Anterior cingulate cortex (tissue), 58 donors: Measurements from ENCODE around the gene SWI5.
"Not testable (repeated sequence)": the region's sequence is repeated elsewhere in the genome, so short reads cannot be mapped to it uniquely, and the experiment has no call there.

ENCODE experiments used
- DNase-seq, 58 donors: peaks; one replicate each; lab custom pipeline; 2025; lab: John Stamatoyannopoulos, UW

SWI5 gene

DNA sequence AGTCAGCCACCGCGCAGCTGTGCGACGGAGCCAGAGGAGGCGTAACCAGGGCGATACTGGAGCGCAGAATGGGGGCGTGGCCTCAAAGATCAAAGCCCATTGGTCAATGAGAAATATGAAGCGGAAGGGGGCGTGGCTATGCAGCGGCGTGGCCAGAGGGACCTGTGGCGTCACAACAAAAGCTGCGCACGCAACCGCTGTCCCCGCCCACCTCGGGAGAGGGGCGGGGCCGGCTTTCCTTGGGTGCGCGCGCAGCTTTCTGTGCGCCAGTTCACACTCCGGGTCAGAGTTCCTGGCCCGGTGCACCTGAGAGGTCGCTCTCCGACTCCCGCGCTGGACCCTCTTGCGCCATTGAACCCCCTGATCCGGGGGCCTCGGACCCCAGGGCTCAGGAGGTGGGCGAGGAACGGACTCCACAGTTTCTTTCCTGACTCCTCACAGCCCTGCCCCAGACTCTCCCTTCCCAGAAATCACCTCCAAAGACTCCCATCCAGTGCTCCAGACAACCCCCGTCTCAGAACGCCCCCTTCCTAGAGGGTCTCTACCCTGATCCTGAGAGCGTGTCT is at the start of gene SWI5:
TSS of gene SWI5 (plus strand) at position 269 of the 566 bp plus-strand sequence.
- DNase-seq: peak; percentile 92 to 100 (median 98)

GRCh38 chr9:128226412-128226801 is 49.7 kb upstream of the SWI5 start:
- no peak for DNase-seq

GRCh38 chr9:128230897-128231296 is 45.2 kb upstream of the SWI5 start:
- not testable (repeated sequence) for DNase-seq

- no peak for DNase-seq
These were observed 44.2 kb upstream of the SWI5 start for GRCh38 chr9:128231638-128232527.

DNA sequence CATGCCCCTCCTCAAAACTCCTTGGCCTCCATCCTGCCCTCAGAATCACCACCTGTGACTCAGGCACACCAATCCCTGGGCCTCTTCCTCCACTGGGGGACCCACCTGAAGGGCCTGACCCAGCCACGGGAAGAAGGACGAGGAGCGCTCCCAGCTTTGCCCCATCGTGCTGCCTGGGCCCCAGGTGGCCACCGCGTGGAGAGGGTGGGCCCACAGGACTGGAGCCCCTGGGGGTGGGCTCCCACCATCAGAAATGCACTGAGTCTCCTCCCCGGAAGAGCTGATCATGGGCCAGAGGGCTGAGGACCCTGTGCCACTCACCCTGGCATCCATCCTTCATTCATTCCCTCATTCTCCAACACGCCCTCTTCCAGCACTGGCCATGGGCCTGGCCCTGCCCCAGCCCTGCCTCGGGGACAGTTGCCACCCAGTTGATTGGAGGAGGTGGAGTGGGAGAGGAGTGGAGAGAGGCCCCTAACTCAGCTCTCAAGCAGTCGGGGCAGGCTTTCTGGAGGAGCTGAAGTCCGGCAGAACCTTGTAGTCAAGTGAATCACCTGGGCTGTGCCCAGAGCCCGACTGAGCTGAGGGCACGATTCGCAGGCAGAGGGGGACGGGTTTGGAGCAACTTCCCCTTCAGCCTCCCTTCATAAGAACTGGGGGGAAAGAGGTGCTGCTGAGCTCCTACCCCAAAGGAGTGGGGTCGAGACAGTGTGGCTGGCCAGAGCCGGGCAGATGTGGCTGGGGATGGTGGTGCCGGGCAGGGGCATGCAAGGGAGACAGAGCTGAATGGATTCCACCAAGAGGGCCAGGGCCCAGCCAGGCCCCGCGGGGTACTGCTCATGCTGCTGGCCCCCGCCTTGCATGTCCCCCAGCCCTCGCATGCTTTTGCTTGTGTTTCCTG is 43.3 kb upstream of the SWI5 start:
- DNase-seq: no peak

DNA sequence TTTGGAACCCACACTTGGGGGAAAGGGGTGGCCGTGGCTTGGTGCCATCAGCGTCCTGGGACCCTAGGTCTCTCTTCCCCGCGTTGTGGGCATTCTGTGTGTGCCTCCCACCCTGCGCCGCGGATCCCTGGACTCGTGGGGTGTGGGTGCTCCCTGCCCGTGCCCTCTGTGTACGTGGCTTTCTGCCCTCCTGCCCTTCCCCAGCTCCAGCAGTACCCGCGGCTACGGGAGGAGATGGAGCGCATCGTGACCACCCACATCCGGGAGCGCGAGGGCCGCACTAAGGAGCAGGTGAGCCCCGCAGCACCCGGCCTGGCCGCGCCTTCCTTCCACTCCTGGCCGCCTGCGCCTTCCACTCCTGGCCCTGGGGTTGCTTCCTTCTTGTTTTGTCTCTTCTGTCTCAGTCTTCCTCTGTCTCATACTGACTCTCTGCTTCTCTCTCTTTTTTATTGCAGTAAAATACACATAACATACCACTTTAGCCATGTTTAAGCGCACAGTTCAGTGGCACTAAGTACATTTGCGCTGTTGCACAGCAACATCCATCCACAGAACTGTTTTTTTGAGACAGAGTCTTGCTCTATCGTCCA is 42.2 kb upstream of the SWI5 start:
- no peak for DNase-seq

DNA sequence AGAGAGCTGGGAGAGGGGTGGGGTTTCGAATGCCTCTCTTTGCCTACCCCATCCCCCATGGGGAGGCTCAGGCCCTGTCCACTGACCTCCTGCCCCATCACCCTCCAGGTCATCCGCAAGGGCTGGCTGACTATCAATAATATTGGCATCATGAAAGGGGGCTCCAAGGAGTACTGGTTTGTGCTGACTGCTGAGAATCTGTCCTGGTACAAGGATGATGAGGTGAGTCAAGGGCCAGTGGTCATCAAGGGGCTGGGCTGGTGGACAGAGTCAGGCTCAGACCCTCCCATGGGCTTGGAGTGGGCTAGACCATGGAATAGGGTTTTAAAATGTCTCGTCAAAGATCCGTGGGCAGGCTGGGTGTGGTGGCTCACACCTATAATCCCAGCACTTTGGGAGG is 34.0 kb upstream of the SWI5 start:
- DNase-seq: no peak

GRCh38 chr9:128242828-128243214 is 33.3 kb upstream of the SWI5 start:
- DNase-seq: no peak

DNA sequence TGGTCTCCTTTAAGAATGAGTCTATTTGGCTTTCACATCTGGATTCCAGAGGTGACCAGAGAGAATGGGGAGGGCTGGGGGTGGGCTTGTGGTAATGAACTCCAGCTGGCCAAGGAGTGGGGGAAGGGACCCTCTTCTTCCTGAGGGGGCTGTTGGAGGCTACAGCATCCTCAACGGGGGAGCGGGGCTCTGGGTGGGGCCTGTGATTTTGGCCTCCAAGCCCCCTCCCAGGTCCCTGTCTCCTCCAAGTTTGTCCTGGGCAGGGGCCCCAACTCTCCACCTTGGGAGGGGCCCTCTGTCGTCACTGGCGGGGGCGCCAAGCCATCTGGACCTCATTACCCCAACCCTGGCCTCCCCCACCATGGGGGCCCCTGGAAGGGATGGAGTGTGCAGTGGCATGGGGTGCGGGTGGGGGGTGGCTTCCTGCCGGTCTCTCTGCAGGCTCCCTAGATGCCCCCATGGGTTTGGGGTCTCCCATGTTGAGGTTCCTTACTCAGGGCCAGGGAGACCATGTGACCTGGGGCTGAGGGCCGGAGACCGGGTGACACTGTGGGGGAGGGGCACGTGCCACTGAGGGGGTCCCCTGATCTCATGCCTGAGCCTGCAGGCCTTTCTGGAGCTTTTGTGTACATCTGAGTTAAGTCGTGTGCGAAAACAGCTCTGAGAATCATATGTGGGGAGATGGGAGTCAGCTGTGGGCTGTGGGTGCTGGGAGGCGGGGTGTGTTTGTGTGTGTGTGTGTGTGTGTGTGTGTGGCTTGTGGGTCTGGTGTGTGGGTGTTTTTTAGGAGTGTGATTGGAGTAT is 32.7 kb upstream of the SWI5 start:
- no peak for DNase-seq

DNA sequence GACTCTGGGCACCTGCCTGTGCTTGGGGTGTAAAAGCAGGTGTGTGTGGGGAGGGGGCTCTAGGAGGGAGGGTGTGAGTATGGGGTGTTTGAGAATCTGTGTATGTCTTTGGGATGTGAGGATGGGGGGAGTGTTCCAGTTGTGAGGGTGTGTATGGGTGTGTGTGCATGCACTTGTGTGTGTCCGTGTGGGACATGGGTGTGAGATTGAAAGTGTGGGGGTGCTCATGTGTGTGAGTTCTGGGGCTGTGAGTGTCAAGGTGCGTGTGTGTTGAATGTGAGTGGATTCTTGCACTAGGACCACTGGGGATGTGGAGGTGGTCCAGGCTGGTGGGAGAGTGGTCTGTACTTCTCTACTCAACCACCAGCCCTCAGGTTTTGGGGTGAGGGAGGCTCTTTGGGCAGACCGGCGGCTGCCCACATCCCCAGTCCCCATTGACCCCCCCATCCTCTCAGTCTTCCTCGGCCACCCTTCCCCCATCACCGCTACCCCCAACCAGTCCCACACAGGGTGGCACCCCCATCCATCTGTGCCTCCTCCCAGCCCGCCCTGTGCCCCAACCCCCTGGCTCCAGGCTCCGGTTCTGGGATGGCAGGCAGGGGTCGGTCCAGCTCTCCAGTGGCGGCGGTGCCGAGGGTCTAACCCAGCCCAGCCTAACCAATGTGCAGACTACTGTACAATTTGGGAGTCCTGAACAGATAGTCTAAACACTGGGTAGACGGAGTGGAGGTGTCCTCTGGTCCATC is 31.8 kb upstream of the SWI5 start:
- no peak for DNase-seq

DNA sequence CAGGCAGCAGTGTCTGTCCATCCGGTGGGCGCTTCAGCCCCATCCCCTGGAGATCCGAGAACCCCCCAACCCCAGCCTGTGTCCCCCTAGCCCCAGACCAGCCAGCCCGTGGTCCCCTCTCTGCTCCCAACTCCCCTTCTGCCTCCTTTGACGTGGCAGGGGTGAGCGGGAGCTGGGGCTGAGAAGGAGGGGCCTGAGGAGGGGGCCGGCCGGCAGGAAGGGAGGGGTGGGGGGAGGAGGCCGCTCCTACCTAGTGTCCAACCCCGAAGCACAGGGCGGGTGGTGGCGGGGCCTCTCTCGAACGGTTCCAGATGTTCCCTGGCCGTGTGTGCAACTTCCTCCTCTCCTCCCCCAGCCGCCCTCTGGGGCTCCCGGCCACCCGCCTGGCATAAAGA is 31.2 kb upstream of the SWI5 start:
- peak in 4 of 58 donors; percentile 10 to 24 (median 16) for DNase-seq

GRCh38 chr9:128245421-128246151 is 30.5 kb upstream of the SWI5 start:
- no peak for DNase-seq

- DNase-seq: no peak
These were observed 29.6 kb upstream of the SWI5 start for GRCh38 chr9:128246471-128246870.

- no peak for DNase-seq
These were observed 28.8 kb upstream of the SWI5 start for GRCh38 chr9:128247226-128247803.

DNA sequence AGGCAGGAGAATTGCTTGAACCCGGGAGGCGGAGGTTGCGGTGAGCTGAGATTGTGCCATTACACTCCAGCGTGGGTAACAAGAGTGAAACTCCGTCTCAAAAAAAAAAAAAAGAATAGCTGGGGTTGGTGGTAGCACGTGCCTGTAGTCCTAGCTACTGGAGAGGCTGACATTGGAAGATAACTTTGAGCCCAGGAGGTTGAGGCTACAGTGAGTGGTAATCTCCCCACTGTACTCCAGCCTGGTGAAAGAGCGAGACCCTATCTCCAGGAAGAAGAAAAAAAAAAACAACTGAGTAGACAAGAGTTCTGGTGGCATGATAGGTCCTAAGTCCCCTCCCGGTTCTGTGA is 26.5 kb upstream of the SWI5 start:
- DNase-seq: no peak

- peak in 37 of 58 donors; percentile 13 to 80 (median 48) for DNase-seq
These were observed 25.9 kb upstream of the SWI5 start for GRCh38 chr9:128249908-128250838.
